Activated CD4-positive, alpha-beta T cell treated with anti-CD3 and anti-CD28 coated beads, Interleukin-2, amount 50 U/mL, for 48 hours (primary cell): ENCODE measurements around the gene MKKS.
"Not testable (repeated sequence)": the region's sequence is repeated elsewhere in the genome, so short reads cannot be mapped to it uniquely, and the experiment has no call there.

ENCODE experiments used
- DNase-seq, 2 experiments: peaks; one replicate each; pipeline ENCODE4 v3.0.0-alpha.2; 2020

The MKKS gene

DNA sequence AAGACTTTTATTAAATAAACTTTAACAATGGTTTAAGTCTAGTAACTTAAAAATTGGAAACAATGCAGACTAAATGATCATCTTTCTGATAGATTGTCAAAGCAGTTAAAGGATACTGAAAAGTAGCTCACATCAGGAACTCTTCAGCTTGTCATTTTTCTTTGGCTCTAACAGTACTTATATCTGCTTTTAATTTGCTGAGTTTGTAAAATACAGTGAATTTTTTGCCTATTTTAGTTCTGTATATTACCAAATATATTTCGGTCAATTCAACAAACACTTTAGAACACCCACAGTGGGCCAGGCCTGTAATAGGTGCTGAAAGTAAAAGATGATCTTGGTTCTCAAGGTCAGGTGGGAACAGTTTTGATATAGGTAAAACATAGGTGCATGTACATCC is 22.3 kb downstream of the MKKS start:
- DNase-seq: no peak

DNA sequence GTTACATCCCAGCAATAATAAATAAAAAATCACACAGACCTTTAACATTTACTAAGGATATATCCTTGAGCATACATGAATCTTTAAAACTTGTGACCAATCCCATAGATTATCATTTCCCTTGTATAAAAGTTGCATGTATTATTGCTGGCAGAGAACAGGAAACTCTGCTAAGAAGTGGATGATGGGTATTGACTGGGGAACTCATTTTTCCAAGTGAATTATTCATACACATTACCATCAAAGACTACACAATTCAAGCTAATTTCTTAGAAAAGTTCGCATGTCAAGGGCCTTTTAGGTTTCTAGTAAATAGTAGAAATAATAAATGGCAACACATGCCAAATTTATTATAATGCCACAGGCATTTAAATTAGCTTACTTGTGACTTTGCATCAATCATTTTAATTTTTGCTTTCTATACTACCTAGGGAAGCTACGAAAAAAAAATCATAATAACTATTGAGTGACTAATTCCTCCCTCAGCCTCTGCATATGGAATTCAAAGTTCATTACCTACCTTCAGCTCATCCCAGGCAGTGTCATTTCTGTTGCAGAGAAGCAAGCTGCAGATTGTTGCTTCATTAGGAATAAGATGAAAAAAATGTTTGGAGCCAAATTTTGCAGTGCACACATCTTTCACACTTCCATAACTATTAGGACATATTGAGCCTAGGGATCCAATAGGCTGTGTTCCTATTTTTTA is 25.8 kb downstream of the MKKS start:
- no peak for DNase-seq

DNA sequence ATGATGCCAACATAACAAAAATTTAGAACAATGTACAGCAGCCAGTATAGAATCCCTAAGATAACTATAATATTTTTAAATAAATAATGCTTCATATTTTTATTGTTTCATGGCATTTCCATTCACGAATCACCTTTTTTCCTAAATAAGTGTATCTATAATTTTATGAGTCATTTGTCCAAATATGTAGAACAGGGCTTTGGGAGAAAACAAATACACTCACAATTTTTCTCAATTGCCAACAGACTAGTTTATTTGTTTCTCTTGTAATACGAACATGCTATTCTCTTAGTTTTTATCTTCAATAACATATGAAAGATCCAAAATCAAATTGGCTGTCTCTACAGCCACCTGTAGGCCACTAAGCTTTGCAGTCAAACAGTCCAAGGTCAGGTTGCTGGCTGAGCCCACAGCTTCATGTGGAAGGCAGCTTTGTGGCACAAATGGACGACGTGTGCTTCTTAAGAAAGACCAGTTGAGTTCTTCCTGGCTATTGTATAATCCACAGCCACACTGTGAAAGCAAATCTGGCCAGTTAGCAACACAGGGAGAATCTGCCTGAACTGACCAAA is 29.0 kb downstream of the MKKS start:
- no peak for DNase-seq

DNA sequence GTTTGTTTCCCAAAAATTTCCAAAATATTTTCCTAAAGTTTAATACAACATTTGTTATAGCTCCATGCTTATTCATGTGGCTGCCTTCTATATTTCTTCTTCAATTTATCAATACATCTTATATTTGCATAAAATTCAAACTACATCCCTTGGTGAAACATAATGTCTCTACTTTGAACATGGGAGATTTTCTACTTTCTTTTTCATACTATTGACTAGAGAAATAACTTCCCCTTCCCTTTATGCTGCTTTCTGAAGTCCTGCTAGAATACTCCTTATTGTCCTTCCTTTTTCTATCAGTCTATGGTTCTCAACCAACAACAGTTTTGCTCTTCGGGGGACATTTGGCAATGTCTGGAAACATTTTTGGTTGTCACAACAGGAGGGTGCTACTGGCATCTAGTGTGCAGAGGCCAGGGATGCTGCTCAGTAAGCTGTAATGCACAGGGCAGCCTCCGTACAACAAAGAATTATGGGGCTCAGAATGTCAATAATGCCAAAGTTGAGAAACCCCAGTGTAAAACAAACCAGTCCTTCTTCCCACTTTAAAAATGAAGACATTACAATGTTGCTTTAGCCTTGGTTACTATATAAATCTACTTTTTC is 29.9 kb downstream of the MKKS start:
- no peak for DNase-seq

DNA sequence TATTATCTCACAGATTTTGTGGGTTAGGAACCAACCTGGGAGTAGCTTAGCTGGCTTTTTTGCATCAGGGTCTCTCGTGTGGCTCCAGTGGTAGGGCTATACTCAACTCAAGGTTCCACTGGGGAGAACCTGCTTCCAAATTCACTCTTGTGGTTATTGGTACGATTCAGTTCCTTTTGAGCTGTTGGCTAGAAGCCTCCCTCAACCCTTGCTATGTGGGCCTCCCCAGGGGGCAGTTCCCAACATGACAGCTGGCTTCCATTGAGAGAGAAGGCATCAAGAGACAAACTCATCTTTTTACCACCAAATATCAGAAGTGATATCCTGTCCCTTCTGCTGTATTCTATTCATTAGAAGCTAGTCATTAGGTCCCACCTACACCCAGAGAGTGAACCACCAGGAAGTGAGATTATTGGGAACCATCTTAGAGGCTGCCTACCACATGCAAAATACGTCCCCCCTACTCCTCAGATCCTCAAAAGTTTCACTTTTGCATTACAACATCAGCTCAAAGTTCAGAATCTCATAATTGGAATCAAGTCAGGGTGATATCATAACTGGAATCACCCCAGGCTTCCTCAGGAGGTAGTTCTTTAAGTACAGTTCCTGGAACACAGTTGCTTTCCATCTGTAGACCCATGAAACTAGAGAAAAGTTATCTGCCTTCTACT is 30.9 kb downstream of the MKKS start:
- no peak for DNase-seq

DNA sequence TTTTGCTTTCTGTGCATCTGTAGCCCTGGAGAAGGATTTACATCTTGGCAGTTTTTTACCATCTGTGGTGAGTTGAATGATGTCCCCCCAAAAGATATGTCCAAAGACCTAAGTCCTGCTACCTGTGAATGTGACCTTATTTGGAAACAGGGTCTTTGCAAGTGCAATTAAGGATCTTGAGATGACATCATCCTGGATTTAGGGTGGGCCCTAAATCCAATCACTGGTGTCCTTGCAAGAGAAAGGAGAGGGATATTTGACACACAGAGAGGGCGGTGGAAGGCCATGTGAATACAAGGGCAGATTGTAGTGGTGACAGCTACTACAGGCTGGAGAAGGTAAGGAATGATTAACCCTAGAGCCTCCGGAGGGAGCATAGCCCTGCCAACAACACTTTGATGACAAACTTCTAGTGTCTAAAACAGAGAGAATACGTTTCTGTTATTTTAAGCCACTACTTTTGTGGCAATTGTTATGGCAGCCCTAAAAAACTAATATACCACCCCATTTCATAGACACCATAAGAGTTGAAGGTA is 35.1 kb downstream of the MKKS start:
- no peak for DNase-seq

DNA sequence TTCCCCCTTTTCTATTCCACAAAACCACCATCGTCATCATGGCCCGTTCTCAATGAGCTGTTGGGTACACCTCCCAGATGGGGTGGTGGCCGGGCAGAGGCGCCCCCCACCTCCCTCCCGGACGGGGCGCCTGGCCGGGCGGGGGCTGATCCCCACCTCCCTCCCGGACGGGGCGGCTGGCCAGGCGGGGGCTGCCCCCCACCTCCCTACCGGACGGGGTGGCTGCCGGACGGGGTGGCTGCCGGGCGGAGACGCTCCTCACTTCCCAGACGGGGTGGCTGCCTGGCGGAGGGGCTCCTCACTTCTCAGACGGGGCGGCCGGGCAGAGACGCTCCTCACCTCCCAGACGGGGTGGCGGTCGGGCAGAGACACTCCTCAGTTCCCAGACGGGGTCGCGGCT is 39.3 kb downstream of the MKKS start:
- not testable (repeated sequence) for DNase-seq

DNA sequence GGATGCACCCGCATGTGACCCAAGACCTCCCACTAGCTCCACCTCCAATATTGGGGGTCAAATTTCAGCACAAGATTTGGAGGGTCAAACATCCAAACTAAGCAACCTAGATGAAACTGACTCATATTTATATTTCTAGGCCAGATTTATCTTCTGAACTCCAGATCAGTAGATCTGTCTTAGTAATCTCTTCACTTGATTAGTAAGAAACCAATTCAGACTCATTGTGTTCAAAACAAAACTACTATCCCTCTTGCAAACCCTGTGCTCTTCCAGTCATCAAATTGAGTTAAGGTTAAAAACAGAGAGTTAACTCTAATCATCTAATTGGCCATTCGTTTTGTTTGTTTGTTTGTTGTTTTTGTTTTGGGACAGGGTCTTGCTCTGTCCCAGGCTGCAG is 43.3 kb downstream of the MKKS start:
- DNase-seq: no peak

DNA sequence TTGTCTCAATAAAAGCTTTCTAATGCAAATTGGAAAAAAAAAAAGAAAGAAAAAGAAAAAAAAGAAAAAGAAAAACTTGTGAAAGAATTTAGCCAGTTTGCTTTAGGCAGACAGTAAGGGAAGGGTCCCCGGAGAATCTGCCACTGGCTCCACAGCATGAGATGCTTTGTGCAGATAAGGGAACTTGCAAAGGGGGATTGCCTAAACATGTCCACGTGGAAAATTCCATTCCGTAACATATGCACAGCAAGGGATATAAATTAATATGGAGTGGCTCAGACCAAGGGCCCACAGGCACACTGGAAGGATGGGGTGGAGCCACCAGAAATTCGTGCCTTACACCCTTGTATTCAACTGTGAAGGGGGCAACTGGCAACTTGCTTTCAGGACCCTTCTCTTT is 45.4 kb downstream of the MKKS start:
- DNase-seq: no peak

DNA sequence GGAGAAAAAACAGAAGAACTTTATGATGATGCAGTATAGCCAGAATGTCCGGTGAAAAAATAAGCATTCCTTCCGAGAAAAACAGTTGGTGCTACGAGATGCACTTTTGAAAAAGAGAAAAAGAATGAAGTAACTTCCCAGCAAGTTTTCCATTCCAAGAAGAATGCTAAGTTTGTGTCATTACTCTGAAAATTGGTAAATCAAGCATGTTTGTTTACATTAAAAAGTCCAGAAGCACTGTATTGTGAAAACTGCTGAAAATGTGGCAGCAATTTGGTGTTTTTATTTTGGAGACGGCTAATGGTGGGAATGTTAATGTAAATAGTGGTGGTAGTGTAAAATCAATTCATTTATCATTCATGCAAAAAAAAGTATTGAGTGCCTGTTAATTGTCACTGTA is 46.3 kb downstream of the MKKS start:
- DNase-seq: no peak

DNA sequence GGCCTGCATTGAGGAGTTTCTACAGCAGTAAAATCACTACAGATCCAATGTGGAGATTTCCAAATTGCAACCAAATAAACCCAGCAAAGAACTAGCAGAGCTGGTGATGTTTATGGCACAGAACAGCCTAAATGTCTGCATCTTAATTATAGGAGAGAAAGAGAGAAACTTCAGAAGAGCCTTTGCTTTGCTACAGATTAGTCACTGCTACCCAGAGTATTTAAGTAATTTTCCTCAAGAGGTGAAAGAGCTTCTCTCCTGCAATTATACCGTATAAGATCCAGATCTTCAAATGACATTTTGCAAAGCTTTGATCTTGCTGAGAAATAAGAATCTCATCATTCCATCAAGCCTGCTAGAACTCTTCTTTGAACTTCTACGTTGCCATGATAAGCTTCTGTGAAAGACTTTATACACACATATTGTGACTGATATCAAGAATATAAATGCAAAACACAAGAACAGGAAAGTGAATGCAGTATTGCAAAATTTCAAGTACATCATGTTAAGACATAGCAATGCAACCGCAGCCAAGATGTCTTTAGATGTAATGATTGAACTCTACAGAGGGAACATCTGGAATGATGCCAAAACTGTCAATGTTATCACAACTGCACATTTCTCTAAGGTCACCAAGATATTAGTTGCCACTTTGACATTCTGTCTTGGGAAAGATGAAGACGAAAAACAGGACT is 48.0 kb downstream of the MKKS start:
- no peak for DNase-seq

DNA sequence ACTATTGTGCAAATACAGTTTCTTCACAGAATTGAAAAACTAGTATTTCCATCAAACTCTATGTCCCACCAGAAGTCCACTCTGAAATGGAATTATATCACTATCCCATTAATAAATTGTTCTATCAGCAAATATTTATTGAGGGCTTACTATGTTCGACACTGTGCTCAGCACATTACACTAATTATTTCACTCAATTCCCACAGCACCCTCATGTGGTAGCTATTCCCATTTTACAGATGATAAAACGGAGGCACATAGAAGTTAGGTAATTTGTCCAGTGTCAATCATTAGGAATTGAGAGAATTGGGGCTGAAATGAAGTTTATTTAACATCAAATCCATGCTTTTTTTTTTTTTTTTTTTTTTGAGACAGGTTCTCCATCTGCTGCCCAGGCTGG is 52.5 kb downstream of the MKKS start:
- DNase-seq: no peak

DNA sequence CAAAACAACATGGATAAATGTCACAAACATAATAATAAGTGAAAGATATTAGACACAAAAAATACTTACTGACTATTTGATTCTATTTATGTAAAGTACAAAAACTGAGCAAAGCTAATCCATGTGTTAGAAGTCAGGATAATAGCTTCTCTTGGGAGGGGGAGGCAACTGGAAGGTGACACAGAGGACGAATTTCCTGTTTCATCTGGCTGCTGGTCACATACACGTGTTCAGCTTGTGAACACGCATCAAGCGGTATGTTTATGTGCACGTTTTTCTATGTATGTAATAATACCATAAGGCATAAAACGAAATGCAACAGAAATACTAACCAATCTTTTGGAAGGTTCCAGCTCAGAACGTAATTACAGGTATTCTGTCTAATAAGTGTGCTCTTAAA is 54.3 kb downstream of the MKKS start:
- no peak for DNase-seq

DNA sequence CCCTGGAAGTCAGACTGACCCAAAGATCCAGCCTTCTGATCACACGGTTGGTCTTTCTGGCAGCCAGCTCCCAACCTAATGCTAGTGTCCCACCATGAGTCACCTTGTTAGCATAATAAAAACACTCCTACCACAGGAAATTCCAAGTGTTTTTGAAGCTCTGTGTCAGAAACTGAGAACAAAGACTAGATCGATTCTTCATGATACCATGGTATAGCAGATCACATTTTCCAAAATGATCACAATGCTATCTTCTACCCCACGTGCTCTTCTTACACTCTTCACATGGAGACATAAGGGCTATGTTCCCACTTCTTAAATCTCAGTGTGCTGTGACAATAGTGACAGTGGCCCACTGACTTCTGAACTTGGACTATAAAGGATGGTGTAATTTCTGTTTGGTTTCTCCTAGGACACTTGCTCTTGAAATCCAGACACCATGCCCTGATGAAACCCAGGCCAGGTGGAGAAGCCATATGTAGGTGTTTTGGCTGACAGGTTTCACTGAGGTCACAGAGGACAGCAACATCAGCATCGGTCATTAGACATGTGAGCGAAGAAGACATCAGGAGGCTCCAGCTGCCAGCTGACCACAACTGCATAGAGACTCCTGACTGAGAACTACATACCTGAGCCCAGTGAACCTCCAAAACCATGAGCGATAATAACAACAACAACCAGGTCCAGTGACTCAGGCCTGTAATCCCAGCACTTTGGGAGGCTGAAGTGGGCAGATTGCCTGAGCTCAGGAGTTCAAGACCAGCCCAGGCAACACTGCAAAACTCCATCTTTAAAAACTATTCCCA is 57.5 kb downstream of the MKKS start:
- DNase-seq: no peak

DNA sequence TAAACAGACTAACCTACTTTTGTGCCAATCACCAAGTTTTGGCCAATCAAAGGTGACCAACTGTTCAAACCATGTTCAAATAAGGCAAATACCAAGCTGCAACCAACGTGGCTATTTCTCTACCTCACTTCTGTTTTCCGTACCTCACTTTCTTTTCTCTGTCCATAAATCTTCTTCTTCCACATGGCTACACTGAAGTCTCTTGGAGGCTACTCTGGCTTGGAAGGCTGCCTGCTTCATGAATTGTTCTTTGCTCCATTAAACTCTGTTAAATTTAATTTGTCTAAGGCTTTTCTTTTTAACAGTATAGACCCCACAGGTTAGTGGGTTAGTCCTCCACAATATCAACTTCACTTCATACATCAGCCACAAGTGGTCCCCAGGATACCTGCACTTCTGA is 58.8 kb downstream of the MKKS start:
- no peak for DNase-seq

DNA sequence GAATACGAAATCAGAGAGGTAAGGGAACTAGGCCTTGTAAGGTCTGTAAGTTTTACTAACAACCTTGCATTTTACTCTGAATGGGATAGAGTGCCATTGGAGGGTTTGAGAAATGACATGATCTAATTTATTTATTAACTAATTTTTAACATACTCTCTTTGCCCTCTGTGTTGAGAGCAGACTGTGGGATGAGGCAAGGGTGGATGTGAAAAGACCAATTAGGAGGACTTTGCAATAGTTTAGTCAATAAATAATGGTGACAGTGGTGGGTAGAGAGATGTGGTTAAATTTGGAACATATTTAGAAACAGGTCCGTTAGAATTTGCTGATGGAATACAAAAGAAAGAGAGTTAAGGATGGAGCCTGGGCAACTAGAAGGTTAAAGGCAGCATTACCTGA is 60.0 kb downstream of the MKKS start:
- no peak for DNase-seq

DNA sequence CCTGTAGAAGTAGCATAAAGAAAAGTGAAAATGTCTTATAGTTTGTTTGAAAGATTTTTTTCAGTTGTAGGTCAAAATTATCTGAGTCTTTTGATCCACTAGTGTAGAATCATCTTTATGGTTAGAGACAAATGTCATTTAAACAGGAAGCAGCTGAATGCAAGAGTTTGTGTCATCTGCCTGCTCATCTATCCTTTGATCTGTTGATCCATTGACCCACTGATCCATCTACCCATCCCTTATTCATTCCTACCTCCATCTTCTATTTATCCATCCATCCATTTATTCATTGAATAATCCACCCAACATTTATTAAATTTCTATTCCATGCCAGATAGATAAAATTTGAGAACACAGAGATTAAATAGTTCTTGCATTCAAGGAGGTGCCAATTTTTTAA is 62.6 kb downstream of the MKKS start:
- no peak for DNase-seq

DNA sequence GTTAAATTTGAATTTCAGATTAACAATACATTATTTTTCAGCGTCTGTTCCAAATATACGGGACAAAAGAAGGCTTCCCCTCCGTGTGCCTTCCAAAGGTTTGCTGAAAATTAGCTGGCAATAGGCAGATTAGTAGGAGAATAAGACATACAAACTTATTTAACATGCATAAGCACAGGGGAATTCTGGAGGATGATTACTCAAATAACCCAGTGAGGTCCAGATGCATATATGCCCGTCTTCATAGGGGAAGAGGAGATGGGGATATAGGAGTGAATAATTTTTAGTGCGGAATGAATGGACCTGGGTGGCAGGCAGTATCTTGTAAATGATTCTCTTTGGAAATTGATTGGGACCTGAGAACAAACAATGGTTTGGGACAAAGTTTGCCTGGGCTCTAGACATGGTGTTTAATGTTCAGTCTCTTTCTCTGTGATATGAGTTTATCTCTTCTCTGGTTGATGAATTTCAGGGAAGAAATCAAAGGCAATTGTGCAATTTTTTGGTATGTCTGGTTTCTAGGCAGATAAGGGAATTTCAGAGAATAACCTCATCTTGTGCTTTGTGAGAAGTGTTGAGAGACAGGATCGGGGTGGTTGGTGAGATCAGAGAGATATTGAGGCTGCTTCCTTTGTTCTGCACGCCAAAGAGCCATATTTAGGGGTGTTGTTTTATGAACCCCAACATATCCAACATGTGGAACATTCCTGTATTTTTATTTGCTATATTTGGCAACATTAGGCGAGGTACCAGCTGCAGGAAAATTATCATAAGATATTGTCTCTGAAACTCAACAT is 63.7 kb downstream of the MKKS start:
- DNase-seq: no peak

DNA sequence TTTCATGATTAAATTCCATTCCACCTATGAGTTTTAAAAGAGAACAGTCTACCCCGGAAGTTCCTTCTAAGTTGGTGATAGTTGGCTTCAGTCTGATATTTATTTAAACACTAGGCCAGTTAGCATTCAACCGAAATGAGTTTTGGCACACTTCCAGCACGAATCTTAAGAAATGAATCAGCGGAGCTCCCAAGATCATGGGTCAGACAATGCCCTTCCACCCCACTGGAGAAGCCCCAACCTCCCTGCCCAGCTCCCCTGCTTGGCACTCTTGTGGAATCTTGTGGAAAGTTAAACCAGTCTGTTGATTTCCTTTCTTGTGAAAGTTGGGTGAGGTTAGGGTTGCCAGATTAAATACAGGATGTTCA is 64.3 kb downstream of the MKKS start:
- DNase-seq: no peak

DNA sequence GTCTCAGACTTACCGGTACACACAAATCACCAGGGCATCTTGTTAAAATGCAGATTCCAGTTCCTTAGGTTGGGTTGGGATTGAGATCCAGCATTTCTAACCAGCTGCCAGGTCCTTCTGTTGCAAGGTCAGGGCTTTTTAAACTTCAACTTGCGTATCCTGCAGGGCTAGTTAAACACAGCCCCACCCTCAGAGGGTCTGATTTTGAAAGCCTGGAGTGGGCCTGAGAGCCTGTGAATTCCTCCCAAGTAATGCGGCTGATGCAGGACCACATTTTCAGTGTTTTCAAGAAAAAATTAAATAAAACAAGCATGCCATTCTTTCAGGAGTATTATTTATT is 65.3 kb downstream of the MKKS start:
- no peak for DNase-seq

DNA sequence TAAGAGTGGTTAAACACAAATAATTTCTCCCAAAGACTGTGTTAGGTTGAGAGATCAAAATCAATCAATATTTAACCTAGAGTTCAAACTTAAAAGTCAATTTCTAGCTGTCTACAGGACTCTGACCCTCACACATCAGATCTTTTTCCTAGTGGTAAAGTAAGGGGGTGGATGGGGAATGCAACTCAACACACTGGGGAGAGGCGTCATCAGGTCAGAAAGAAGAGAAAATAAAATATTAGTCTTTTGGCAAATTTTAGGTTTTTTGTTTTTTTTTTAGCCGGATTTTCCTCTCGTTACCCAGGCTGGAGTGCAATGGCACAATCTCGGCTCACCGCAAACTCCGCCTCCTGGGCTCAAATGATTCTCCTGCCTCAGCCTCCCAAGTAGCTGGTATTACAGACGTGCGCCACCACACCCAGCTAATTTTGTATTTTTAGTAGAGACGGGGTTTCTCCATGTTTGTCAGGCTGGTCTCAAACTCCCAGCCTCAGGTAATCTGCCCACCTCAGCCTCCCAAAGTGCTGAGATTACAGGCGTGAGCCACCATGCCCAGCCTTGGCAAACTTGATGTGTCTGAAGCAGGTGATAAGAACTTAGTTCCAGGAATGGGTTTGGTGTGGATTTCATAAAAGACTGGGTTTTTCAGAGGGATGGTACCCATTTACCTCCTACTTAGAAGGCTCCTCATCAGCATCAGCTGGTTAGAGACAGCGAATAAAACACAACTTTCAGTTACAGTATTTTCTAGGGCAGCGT is 65.9 kb downstream of the MKKS start:
- no peak for DNase-seq
